ENCODE measurements around the gene DNAJC16.
"Not testable (repeated sequence)": the region's sequence is repeated elsewhere in the genome, so short reads cannot be mapped to it uniquely, and the experiment has no call there.

DNAJC16 gene

GRCh38 chr1:15583016-15583706 is 56.5 kb downstream of the DNAJC16 start:
- no peak for DNase-seq (ENCODE audit: low read depth)

GRCh38 chr1:15584489-15585363 is 58.1 kb downstream of the DNAJC16 start, which contains the start of gene AGMAT:
TSS of gene AGMAT (minus strand) at chr1:15585051. CDS start at chr1:15584967, 84 bp downstream.
- peak; percentile 51 for DNase-seq (ENCODE audit: low read depth)

- no peak for DNase-seq (ENCODE audit: low read depth)
These were observed 65.6 kb downstream of the DNAJC16 start for GRCh38 chr1:15592285-15592684.

GRCh38 chr1:15595809-15596617 is 69.4 kb downstream of the DNAJC16 start:
- DNase-seq (ENCODE audit: low read depth) = no peak

- DNase-seq (ENCODE audit: low read depth) = no peak
These were observed 71.8 kb downstream of the DNAJC16 start for GRCh38 chr1:15598436-15598835.

GRCh38 chr1:15603050-15603965 is 76.7 kb downstream of the DNAJC16 start:
- peak; percentile 91 for DNase-seq (ENCODE audit: low read depth)

GRCh38 chr1:15603966-15604282 is 77.3 kb downstream of the DNAJC16 start:
- DNase-seq (ENCODE audit: low read depth) = not testable (repeated sequence)

- not testable (repeated sequence) for DNase-seq (ENCODE audit: low read depth)
These were observed 77.8 kb downstream of the DNAJC16 start for GRCh38 chr1:15604400-15604799.

- no peak for DNase-seq (ENCODE audit: low read depth)
These were observed 79.0 kb downstream of the DNAJC16 start for GRCh38 chr1:15605398-15606383.

- DNase-seq (ENCODE audit: low read depth) = peak; percentile 46
These were observed 83.0 kb downstream of the DNAJC16 start for GRCh38 chr1:15609631-15610030.

GRCh38 chr1:15610167-15610566 is 83.5 kb downstream of the DNAJC16 start:
- DNase-seq (ENCODE audit: low read depth) = no peak

- no peak for DNase-seq (ENCODE audit: low read depth)
These were observed 89.9 kb downstream of the DNAJC16 start for GRCh38 chr1:15616373-15617172.

GRCh38 chr1:15617173-15618076 is 90.8 kb downstream of the DNAJC16 start, which contains the start of gene DDI2:
TSS of gene DDI2 (plus strand) at chr1:15617458. CDS start at chr1:15617671, 213 bp downstream.
- peak; percentile 98 for DNase-seq (ENCODE audit: low read depth)

- peak; percentile 26 for DNase-seq (ENCODE audit: low read depth)
These were observed 91.5 kb downstream of the DNAJC16 start for GRCh38 chr1:15618077-15618654.

- DNase-seq (ENCODE audit: low read depth) = peak; percentile 53
These were observed 92.2 kb downstream of the DNAJC16 start for GRCh38 chr1:15618655-15619525.

GRCh38 chr1:15620155-15620545 is 93.5 kb downstream of the DNAJC16 start:
- DNase-seq (ENCODE audit: low read depth) = peak; percentile 89
